Suprapubic skin (tissue), 4 donors: ENCODE data around the gene ZNF692. TPM values are rescaled to one million over a fixed set of nuclear protein-coding genes. Genes with fewer than 3 reads are reported as not detected.
"Not testable (repeated sequence)": the region's sequence is repeated elsewhere in the genome, so short reads cannot be mapped to it uniquely, and the experiment has no call there.

ENCODE experiments used
- DNase-seq, 2 donors: peaks; one replicate each; pipeline ENCODE4 v3.0.0-alpha.2; 2019; ENCODE audit warnings: low spot score in 2 of 2
- H3K27ac ChIP-seq: fragments of 200-600 bp; sonication (generic); one replicate; pipeline ENCODE4 v1.5.1; 2019
- H3K27me3 ChIP-seq: fragments of 200-600 bp; sonication (generic); one replicate; pipeline ENCODE4 v1.5.1; 2019
- H3K36me3 ChIP-seq: fragments of 200-600 bp; sonication (generic); one replicate; pipeline ENCODE4 v1.5.1; 2019
- H3K4me1 ChIP-seq: fragments of 200-600 bp; sonication (generic); one replicate; pipeline ENCODE4 v1.5.1; 2019
- H3K4me3 ChIP-seq: fragments of 200-600 bp; sonication (generic); one replicate; pipeline ENCODE4 v1.5.1; 2019; ENCODE audit warnings: mild to moderate bottlenecking
- H3K9me3 ChIP-seq: fragments of 200-600 bp; sonication (generic); one replicate; pipeline ENCODE4 v1.5.1; 2019
- EP300 ChIP-seq: sonication (generic); formaldehyde crosslinking; IDR thresholded peaks from one replicate; pipeline ENCODE4 v1.6.1; 2017; ENCODE audit warnings: antibody characterized with exemption
- POLR2A ChIP-seq, 2 donors: fragments of 450-650 bp; IDR thresholded peaks; one replicate each; pipeline ENCODE4 v1.6.1; 2017; ENCODE audit warnings: antibody characterized with exemption in 2 of 2, mild to moderate bottlenecking in 2 of 2, moderate library complexity in 2 of 2
- POLR2AphosphoS5 ChIP-seq, 3 donors: sonication (generic); formaldehyde crosslinking; IDR thresholded peaks; one replicate each; pipeline ENCODE4 v1.6.1; 2017; ENCODE audit warnings: antibody characterized with exemption in 3 of 3
- WGBS: methylation state at CpG from one replicate; pipeline ENCODE4 v1.1.5; 2018; 5-methylcytosine and 5-hydroxymethylcytosine counted together
- total RNA-seq, 4 donors: library from RNA; depleted of rRNA; stranded (reverse); fragments of >200 nt; gene quantifications; one replicate each; pipeline ENCODE4 v1.1.0, GENCODE V29; 2016
- TF ChIP-seq, protein P1 (sequence below), 2 donors: fragments of 200-600 bp in 1 of 2; fragments of 450-650 bp in 1 of 2; sonication (generic) in 1 of 2; IDR thresholded peaks; one replicate each; pipeline ENCODE4 v1.5.1; 2016 to 2019; ENCODE audit warnings: antibody characterized with exemption in 2 of 2, mild to moderate bottlenecking in 1 of 2, moderate library complexity in 1 of 2

ZNF692 gene
- total RNA-seq, 4 donors from 2014 or later, result 30.2 to 138 (median 52.6) TPM

DNA sequence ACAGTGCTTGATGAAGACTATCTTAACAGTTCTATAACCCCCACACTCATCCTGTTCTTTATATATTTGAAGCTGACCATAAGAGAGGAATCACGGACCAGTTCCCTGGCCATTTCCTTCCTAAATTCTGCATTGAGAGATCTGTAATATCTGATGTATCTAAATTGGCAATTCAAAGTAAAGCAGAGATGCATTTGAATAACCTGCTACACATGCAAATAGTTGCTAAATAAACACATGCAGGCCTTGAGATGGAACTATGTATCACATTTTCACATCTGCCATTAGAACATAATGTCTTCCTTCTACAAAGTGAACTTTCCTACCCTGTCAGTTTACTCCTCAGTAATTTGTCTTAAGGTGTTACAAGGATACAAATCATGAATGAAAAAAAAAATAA lies 26.8 kb upstream of the ZNF692 start:
- H3K36me3 ChIP-seq, result no peaks in the 10 kb centered on the region
- DNase-seq, result no peak
- 86% methylated on average over 1 of the region's 1 CpG for WGBS
- no peaks in the 10 kb centered on the region for H3K9me3 ChIP-seq
- H3K4me3 ChIP-seq, result no peak overlapping the region
- TF ChIP-seq, protein P1, sequence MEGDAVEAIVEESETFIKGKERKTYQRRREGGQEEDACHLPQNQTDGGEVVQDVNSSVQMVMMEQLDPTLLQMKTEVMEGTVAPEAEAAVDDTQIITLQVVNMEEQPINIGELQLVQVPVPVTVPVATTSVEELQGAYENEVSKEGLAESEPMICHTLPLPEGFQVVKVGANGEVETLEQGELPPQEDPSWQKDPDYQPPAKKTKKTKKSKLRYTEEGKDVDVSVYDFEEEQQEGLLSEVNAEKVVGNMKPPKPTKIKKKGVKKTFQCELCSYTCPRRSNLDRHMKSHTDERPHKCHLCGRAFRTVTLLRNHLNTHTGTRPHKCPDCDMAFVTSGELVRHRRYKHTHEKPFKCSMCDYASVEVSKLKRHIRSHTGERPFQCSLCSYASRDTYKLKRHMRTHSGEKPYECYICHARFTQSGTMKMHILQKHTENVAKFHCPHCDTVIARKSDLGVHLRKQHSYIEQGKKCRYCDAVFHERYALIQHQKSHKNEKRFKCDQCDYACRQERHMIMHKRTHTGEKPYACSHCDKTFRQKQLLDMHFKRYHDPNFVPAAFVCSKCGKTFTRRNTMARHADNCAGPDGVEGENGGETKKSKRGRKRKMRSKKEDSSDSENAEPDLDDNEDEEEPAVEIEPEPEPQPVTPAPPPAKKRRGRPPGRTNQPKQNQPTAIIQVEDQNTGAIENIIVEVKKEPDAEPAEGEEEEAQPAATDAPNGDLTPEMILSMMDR (IDR thresholded peaks at IDR 0.05), result no peak
- TF ChIP-seq POLR2AphosphoS5 (IDR thresholded peaks at IDR 0.05) (no peak), POLR2A (IDR thresholded peaks at IDR 0.05) (no peak), EP300 (no peak)
- no peak overlapping the region for H3K27ac ChIP-seq
- H3K4me1 ChIP-seq, result no peaks in the 10 kb centered on the region
- no peaks in the 10 kb centered on the region for H3K27me3 ChIP-seq

DNA sequence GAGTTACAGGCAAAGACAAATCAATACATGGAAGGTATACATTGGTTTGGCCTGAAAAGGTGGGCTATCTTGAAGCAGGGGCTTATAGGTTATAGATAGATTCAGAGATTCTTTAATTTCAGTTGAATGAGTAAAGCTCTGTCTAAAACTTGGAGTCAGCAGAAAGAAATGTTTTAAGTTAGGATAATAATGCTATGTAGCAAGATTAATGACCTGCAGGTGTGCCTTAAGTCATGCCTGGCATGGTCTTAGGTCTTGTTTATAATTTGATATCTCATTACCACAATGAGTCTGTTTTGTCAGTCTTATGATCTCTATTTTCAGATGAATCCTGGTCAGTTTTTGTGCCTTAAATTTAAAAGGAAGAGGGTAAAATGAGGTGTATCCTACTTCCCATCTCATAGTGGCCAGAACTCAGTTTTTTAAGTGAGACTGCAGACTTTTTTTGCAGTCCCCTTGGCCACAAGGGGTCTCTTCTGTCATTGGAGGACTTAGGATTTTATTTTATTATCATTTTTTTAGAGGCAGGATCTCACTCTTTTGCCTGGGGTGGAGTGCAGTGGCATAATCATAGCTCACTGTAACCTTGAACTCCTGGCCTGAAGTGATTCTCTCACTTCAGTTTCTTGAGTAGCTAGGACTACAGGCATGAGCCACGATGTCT lies 25.9 kb upstream of the ZNF692 start:
- TF ChIP-seq POLR2A (IDR thresholded peaks at IDR 0.05), result no peak
- no peaks in the 10 kb centered on the region for H3K4me1 ChIP-seq
- WGBS, result 65% methylated on average over 1 of the region's 1 CpG
- H3K4me3 ChIP-seq, result no peak overlapping the region
- DNase-seq, result no peak
- no peak overlapping the region for H3K27ac ChIP-seq
- no peaks in the 10 kb centered on the region for H3K36me3 ChIP-seq
- no peaks in the 10 kb centered on the region for H3K9me3 ChIP-seq
- no peaks in the 10 kb centered on the region for H3K27me3 ChIP-seq

DNA sequence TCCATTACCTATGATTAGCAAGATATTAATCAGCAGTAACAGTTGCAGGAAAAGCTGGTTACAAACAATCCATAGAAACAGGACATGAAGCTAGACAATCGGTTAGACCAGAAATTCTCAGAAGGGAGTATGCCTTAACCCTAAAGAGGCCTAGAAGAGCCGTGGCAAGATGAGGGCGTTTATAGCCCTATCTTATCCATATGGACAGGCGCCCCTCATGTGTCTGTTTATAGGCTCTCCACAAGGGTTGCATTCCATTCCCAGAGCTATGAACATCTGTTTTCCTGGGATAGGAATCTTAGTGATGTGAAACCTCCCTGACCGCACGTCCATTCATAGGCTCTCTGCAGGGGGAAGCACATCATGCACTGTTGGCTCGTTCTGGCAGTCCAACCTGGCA lies 23.5 kb upstream of the ZNF692 start:
- H3K36me3 ChIP-seq, DNase-seq, H3K4me3 ChIP-seq, H3K9me3 ChIP-seq, H3K4me1 ChIP-seq, H3K27me3 ChIP-seq, H3K27ac ChIP-seq: not testable (repeated sequence)
- WGBS, result 73% methylated on average over 7 of the region's 7 CpGs

DNA sequence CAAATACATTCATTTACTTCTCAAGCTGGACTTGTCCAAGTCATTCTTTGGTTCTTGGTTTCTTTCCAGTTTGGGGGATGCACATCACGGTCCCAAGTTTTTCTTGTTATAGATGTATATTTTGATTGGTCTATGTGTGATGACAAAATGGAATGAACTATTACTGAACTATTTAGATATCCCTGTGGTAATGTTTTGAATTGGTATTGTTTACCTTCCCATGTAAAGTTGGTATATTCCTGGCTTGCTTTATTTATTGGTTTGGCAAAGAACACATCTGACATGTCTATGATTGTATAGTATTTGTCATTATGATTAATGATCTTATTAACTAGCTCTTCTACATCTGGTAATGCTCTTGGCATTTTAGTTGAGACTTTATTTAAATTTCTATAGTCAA lies 22.4 kb upstream of the ZNF692 start:
- no peak overlapping the region for H3K4me3 ChIP-seq
- H3K9me3 ChIP-seq, result no peaks in the 10 kb centered on the region
- WGBS, result 55% methylated on average over 1 of the region's 1 CpG
- no peaks in the 10 kb centered on the region for H3K27me3 ChIP-seq
- TF ChIP-seq POLR2AphosphoS5 (IDR thresholded peaks at IDR 0.05) (no peak), EP300 (no peak), POLR2A (IDR thresholded peaks at IDR 0.05) (no peak)
- TF ChIP-seq, protein P1 (IDR thresholded peaks at IDR 0.05), result no peak
- no peaks in the 10 kb centered on the region for H3K36me3 ChIP-seq
- no peaks in the 10 kb centered on the region for H3K4me1 ChIP-seq
- DNase-seq, result no peak
- H3K27ac ChIP-seq, result no peak overlapping the region

DNA sequence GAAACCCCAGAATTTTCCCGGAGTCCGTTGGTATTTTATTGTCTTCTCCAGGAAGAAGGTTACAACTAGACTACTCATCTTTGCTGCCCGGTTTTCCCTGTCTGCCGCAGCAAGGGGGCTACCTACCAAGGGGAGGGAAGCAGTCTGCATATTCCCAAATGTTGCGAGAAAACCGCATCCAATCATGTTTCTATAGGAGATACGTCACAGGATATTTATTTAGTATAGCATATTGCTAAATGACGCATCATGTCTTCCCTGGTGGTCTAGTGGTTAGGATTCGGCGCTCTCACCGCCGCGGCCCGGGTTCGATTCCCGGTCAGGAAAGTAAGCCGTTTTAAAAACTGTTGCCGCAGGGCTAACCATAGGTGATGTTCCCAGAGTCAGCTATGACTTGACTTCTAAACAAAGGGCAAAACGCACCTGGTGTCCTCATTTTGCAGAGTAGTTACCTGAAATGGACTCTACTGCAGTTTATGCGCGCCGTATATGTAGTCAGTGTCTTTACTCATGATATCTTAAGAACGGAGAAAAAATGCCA lies 15.2 kb upstream of the ZNF692 start:
- peaks cover 13% of the 10 kb centered on the region for H3K4me1 ChIP-seq
- peak; percentile 15 to 83 (median 77) for TF ChIP-seq POLR2AphosphoS5 (IDR thresholded peaks at IDR 0.05)
- no peak for TF ChIP-seq EP300
- H3K27ac ChIP-seq, result peak overlapping the region; percentile 93
- 3% methylated on average over 23 of the region's 23 CpGs for WGBS
- peak overlapping the region; percentile 87 for H3K4me3 ChIP-seq
- H3K36me3 ChIP-seq, result no peaks in the 10 kb centered on the region
- no peaks in the 10 kb centered on the region for H3K9me3 ChIP-seq
- no peaks in the 10 kb centered on the region for H3K27me3 ChIP-seq
- DNase-seq, result peak in 1 of 2 donors; percentile 90

DNA sequence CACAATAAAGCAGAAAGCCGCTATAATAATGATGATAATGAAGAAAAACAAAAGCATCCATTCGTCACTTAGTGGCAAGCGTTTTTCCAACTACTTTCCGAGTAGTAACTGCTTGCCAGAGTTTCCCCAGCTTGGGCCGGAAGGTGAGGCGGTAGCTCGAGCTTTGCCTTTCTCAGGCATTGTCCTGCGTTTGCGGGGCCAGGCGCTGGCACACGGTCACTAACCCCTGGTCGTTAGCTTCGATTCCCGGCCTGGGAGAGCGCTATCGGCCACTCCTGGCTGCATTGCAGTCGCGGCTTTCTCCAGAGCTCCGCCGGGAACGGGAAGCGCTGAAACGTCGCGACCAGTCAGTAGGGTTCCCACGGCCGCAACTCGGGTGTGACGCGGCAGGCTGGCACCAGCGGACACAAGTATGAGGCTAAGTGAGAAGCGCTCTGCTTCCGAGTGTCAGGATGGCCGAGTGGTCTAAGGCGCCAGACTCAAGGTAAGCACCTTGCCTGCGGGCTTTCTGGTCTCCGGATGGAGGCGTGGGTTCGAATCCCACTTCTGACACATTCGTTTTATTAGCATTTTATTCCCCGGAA lies 14.6 kb upstream of the ZNF692 start:
- no peaks in the 10 kb centered on the region for H3K9me3 ChIP-seq
- under 1% methylated on average over 31 of the region's 41 CpGs for WGBS
- H3K27me3 ChIP-seq, result no peaks in the 10 kb centered on the region
- H3K27ac ChIP-seq, result peak overlapping the region; percentile 93
- TF ChIP-seq POLR2AphosphoS5 (IDR thresholded peaks at IDR 0.05) (peak in 2 of 3 donors; percentile 71 to 88), POLR2A (IDR thresholded peaks at IDR 0.05) (peak; percentile 29 to 34)
- TF ChIP-seq, protein P1 (IDR thresholded peaks at IDR 0.05), result no peak
- H3K36me3 ChIP-seq, result no peaks in the 10 kb centered on the region
- DNase-seq, result peak; percentile 97 to 98
- peak overlapping the region; percentile 87 for H3K4me3 ChIP-seq
- H3K4me1 ChIP-seq, result peaks cover 13% of the 10 kb centered on the region
